Mammary epithelial cell (primary cell): ENCODE results near the gene SAMD5.

Experiments
- CTCF ChIP-seq, 2 donors: IDR thresholded peaks in 1 of 2; conservative IDR thresholded peaks in 1 of 2; 2 replicates each; pipeline ENCODE4 v1.5.1; 2011 to 2012; ENCODE audit warnings: inconsistent platforms in 2 of 2, low read length in 2 of 2, mild to moderate bottlenecking in 2 of 2, control low read depth in 1 of 2, low read depth in 1 of 2; ENCODE audit not compliant: insufficient read depth in 1 of 2; ENCODE audit errors: extremely low read depth in 1 of 2
- EZH2 ChIP-seq: IDR thresholded peaks from 2 replicates; pipeline ENCODE4 v1.6.1; 2012; ENCODE audit warnings: low read length, inconsistent platforms, borderline replicate concordance

DNA sequence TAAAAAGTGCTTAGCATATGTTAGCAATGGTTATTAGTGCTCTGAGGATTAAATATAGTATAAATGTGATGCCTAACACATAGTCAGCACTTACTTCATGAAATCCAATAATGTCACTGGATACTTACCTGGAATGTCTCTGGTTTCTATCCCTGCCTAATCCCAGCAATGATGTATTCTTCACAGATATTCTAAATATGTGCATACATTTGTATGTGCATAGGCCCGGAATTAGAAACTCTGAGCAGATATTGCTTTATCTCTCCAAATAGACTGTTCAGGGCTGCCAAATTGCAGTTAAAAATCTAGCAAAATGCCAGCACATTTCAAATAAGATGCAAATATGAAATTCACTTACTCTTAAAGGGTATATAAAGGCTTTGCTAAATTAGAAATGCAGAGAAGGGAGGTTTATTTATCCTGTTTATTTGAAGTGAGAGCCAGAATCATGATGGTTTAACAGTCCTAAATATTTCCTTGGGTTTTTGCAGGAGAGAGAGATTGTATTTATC, 81.3 kb downstream of the SAMD5 start:
- TF ChIP-seq CTCF (conservative IDR thresholded peaks at IDR 0.05 in 1 of 2, IDR thresholded peaks at IDR 0.05 in 1 of 2; ENCODE audit: extremely low read depth in 1 of 2, insufficient read depth in 1 of 2, low read depth in 1 of 2, low read length in 2 of 2) = no peak
- no peak for TF ChIP-seq EZH2
